Measurements from ENCODE around the gene AHCYL1.
"Not testable (repeated sequence)": the region's sequence is repeated elsewhere in the genome, so short reads cannot be mapped to it uniquely, and the experiment has no call there.

AHCYL1 gene

GRCh38 chr1:109984456-109985246, at the start of gene AHCYL1:
AHCYL1 (plus strand) TSS chr1:109984765; CDS start chr1:109985053, 288 bp downstream.
- peak; percentile 100 for DNase-seq

GRCh38 chr1:109935451-109935900, 49.1 kb upstream of the AHCYL1 start:
- DNase-seq, result no peak

- no peak for DNase-seq
Observed at GRCh38 chr1:109937738-109938137, 46.8 kb upstream of the AHCYL1 start.

GRCh38 chr1:109938556-109938955, 46.0 kb upstream of the AHCYL1 start:
- no peak for DNase-seq

GRCh38 chr1:109942434-109942833, 42.1 kb upstream of the AHCYL1 start:
- DNase-seq, result no peak

GRCh38 chr1:109944541-109944940, 40.0 kb upstream of the AHCYL1 start:
- DNase-seq, result no peak

- DNase-seq, result no peak
Observed at GRCh38 chr1:109946511-109946910, 38.1 kb upstream of the AHCYL1 start.

GRCh38 chr1:109947582-109948284, 36.8 kb upstream of the AHCYL1 start:
- no peak for DNase-seq

GRCh38 chr1:109948285-109948630, 36.3 kb upstream of the AHCYL1 start:
- no peak for DNase-seq

- no peak for DNase-seq
Observed at GRCh38 chr1:109950038-109950437, 34.5 kb upstream of the AHCYL1 start.

GRCh38 chr1:109950509-109950908, 34.1 kb upstream of the AHCYL1 start:
- no peak for DNase-seq

GRCh38 chr1:109951501-109951900, 33.1 kb upstream of the AHCYL1 start:
- not testable (repeated sequence) for DNase-seq

GRCh38 chr1:109954041-109954512, 30.5 kb upstream of the AHCYL1 start:
- DNase-seq, result no peak

- DNase-seq, result no peak
Observed at GRCh38 chr1:109959632-109959973, 25.0 kb upstream of the AHCYL1 start.

GRCh38 chr1:109959974-109960744, 24.4 kb upstream of the AHCYL1 start:
- no peak for DNase-seq

- DNase-seq, result no peak
Observed at GRCh38 chr1:109960745-109961094, 23.8 kb upstream of the AHCYL1 start.

- DNase-seq, result no peak
Observed at GRCh38 chr1:109963864-109964263, 20.7 kb upstream of the AHCYL1 start.

GRCh38 chr1:109969146-109969829, 15.3 kb upstream of the AHCYL1 start:
- DNase-seq, result no peak

- no peak for DNase-seq
Observed at GRCh38 chr1:109969907-109970306, 14.7 kb upstream of the AHCYL1 start.

GRCh38 chr1:109971559-109971958, 13.0 kb upstream of the AHCYL1 start:
- DNase-seq, result no peak

- DNase-seq, result no peak
Observed at GRCh38 chr1:109974191-109974590, 10.4 kb upstream of the AHCYL1 start.

- DNase-seq, result no peak
Observed at GRCh38 chr1:109975718-109976117, 8.8 kb upstream of the AHCYL1 start.

GRCh38 chr1:109976762-109977161, 7.8 kb upstream of the AHCYL1 start:
- no peak for DNase-seq

All from CD4-positive, alpha-beta T cell treated with Interleukin-17A for 4 hours (primary cell).